Ammon's horn (tissue), 1 donor: ENCODE results near the gene GLUL.
A peak's percentile ranks its signal among the peaks of the same experiment; 100 is the strongest.

ENCODE experiments used
- DNase-seq: peaks from one replicate; pipeline ENCODE4 v3.0.0-alpha.2; 2016; ENCODE audit warnings: low spot score

Gene GLUL

DNA sequence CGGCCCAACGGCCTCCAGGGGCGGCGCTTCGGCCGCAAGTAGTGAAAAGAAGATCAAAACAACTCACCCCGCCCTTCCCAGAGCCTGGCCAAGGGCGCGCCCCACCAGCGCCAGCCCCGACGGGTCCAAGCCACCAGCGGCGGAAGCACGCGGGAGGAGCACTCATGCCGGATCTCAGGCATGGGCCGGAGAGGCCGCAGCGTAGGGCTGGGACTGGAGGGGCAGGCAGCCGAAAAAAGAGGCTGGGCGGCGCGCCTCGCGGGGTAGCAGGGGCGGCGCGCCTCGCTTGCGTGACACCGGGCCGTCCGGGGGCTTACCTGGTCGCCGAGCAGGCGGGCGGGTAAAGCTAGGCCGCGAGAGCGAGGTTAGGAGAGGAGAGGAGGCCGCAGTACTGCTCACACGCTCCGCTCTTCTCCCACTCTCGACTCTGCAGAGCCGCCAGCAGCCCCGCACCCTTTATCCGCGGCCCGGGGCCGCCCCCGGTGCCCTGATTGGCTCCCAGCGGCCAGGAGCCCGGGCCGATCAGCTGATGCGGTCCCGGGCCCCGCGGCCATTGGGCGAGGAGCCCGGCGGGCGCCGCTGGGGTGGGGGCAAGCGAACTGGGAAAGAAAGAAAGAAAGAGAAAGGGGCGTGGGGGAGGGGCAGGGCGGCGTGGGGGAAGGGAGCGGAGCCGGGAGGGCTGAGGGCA is at the start of gene GLUL:
Gene GLUL (minus strand): TSS at position 429 of the 688 bp plus-strand sequence. CDS start 3,053 bp downstream, outside the sequence.
- DNase-seq, result peak; percentile 94

DNA sequence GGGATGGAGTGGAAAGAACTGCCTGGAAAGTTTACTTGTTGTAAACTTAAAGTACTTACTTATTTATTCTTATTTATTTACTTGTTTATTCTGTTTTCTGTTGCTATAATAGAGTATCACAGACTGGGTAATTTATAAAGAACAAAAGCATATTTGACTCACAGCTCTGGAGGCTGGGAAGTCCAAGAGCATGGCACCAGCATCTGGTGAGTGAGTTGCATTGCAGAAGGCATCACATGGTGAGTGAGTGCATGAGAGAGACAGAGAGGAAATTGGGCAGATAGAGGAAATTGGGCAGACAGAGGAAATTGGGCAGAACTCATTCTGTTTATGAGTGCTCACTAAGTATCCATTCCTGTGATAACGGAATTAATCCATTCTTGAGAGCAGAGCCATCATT is 46.7 kb upstream of the GLUL start:
- no peak for DNase-seq

DNA sequence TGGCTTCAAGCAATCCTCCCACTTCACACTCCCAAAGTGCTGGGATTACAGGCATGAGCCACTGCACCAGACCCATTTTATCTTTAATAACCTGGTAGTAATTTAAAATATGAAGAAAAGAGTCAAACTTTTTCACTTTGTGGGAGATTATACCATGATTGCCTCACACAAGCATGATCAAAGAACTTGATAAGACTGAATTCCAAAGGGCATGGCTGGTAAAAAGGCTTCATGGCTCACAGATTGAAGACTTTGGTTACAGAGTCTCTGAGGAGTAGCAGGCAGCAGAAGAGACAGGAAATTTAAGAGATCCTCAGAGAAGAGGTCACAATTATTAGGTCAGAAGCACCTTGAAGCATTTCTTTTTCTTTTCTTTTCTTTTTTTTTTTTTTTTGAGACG is 42.0 kb upstream of the GLUL start:
- no peak for DNase-seq

DNA sequence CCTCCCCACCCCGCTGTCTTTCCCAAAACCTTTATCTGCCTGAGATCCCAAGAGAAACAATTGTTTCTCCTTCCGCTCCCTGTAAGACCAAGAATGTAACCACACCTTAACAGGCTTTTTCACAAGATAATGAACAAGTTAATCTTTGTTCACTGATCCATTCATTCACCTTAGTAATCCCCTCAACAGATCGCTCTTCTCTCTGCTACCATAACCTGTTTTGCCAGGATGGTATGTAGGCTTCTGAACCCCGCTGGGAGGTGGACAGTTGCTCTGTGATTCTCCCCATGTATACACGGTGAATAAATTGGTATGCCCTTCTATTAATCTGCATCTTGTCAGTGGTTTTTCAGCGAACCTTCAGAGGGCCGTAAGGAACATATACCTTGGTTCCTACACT is 39.7 kb upstream of the GLUL start:
- no peak for DNase-seq

DNA sequence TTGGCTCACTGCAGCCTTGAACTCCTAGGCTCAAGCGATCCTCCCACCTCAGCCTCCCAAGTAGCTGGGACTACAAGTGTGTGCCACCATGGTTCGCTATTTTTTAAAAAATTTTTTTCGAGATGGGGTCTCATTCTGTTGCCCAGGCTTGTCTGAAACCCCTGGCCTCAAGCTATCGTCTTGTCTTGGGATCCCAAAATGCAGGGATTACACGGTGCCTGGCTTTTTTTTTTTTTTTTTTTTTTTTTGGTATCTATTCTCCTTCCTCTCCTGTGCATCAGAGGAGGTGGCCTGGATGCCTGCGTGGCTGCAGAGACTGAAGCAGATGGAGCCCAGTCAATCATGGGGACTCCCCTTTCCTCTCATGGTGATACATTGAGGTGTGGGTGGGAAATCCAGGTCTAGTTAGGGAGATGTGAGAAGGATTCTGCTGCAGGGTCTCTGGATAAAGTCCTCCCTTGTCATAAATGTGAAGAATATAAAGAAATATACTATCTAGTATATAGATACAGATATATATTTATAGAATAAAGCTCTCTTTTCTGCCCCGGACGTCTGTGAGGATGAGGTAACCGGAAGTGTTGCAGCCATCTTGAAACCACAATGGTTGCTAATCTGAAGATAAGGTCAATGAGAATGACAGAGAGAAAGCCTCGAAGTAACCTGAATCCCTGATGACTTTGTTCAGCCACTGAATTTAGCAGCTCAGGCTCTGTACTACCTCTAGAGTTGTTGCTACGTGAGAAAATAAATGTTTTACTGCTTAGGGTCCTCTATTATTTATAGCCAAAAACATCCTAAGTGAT is 38.9 kb upstream of the GLUL start:
- DNase-seq, result no peak

DNA sequence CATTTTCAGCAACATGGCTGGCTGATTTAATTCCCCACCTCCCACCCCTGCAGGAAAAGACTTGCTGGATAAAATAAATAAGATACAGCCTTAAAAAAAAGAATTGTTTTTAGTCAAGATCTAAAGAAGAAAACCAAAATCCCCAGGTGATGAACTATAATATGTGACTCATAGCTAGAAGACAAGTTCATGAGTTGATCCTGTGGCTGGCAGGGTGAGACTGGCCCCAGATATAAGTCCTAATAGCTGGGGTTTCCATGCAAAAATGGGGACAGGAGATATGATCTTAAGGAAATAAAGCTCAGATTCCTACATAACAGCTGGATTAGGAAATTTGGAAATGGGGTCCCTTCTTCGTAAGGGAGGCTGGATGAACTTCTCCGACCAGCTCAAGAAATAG is 36.5 kb upstream of the GLUL start:
- no peak for DNase-seq

DNA sequence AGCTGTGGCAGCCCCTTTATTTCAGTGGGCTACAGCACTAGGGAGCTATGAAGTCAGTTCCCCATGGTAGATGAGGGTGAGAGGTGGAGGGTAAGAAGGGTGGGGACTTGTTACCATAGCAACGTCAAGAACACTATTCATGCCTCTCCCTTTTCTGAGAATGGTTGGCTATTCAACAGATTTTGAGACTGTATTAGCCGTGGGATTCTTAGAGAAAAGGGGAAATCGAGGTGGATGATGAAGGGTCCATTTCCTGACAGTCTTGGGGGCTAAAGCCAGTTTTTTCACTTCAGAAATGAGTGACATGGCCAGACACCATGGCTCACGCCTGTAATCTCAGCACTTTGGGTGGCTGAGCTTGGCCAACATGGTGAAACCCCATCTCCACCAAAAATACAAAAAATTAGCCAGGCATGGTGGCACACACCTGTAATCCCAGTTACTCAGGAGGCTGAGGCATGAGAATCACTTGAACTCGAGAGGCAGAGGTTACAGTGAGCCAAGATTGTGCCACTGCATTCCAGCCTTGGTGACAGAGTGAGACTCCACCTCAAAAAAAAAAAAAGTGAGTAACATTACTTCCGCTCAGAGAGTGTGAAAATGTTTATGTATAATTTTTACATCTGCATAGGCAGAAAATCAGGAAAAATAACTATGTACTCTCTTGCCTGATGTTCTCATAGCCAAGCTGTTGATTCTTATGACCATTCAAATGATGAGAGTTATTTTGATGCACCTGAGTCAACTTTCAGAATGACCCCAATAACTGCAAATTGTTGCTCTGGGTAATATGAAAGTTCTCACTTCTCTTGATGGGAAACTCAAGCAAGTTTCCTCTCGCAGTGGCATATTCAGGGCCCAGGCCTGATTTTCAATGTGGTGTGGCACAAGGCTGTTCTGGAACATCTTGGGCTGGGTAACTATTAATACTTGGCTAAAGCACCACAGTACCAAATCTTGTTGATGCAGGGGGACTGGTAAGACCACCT is 35.1 kb upstream of the GLUL start:
- DNase-seq, result no peak

DNA sequence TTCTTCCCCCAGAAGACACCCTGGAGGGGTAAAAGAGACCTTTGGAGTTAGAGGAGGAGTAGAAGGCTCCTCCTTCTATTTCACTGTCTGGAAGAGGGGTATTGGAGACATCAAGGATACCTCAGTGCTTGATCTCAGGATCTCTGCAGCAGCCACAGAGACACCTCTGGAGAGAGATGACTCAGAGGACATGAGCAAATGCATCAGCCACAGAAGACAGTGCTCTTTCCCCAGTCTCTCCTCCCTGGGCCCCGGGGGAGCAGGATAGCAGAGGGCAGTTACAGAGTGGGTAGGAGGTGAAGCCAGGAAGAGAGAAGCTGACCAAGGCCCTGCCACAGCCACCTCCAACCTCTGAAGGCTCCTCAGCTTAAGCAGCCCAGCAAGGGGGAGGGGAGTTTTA is 24.2 kb upstream of the GLUL start:
- no peak for DNase-seq

DNA sequence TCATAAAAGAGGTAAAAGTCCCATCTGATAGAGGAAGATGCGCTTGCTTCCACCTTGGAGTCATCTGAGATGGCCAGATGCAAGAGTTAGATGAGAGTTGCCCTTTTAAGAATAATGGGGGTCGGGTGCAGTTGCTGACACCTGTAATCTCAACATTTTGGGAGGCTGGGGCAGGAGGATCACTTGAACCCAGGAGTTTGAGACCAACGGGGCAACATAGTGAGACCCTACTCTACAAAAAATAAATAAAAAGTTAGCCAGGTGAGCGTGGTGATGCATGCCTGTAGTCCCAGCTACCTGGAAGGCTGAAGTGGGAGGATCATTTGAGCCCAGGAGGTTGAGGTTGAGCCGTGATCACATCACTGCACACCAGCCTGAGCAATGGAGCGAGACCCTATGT is 22.4 kb upstream of the GLUL start:
- no peak for DNase-seq

DNA sequence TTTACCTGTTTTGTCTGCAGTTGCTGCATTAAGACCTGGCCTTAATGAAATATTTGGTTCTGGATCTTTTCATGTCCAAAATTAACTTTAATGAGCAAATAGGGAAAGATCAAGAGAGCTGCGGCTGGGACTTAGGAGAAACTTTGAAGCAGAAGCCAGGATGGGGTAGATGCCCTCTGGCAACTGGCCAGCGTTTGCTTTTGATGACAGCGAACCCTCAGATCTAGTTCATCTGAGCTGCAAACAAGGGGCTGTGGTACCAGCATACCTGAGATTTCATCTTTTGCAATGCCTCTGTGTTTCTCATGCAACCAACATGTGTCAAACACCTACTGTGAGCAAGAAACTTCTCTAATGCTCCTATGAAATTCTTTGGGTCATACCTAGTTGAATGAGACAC is 21.9 kb upstream of the GLUL start:
- DNase-seq, result no peak

DNA sequence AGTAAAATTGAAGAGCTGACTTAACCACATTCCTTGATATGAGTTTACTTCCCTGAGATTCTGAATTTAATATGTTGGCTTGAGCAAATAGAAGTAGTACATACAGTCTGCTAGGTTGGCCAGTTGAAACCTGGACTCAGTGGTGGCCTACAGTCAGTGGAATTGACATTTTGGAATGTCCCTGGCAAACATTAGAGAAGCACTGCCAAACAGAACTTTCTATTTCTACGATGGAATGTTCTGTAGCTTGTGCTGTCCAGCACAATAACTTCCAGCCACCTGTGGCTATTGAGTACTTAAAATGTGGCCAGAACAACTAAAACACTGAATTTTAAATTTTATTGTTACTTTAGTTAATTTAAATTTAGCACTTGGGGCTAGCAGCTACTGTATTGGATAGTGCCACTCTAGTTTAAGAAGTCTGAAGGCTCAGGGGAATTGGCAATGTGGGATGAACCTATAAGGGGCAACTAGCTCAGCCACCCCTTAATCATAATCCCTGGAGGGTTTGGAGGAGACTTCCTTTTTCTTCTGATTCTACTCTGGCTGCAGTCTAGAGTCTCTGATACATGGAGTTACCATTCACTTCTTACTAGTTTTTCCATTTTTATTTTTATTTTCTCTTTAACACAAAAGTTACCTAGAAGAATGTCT is 19.2 kb upstream of the GLUL start:
- no peak for DNase-seq

DNA sequence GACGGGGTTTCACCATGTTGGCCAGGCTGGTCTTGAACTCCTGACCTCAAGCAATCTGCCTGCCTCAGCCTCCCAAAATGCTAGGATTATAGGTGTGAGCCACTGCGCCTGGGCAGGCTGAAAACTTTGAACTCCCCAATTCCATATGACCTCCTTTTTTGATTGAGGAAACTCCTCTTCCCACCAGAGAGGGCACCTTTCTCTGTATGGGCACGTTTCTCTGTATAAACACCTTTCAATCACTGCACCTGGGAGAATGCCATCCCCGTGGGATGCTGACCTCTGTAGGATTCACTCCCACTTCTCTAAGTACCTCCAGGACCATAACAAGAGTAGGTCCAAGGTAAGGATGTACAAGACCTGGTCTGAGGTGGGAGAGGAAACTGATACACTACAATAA is 18.5 kb upstream of the GLUL start:
- DNase-seq, result no peak

DNA sequence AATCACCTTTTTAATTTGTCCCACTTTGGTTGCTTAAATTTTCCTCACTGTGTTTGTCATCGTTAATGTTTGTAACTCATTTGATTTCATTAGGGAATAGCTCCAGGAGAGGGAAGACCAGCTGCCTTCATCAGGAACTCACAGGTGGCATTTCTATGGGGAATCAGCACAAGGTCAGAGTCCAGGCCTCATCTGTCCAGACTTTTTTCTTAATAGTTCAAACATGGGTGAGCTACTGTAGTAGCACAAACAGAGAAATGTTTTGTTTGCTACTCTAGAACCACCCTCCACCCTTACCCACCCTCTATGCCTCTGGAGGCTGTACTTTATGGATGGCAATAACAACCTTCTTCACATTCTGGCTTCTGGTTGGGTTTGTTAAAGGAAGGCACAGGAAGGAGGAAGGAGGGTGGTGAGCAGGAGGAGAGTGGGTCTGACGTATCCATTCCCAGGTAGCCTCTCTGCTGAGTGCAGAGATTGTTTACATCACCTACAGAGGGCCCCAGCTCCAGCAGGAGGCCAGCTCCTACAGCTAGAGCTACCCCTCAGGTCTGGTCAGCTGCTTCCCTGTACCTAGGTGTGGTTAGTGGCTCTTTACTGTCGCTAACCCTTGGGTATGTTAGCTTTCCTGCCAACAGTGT is 17.0 kb upstream of the GLUL start:
- no peak for DNase-seq

DNA sequence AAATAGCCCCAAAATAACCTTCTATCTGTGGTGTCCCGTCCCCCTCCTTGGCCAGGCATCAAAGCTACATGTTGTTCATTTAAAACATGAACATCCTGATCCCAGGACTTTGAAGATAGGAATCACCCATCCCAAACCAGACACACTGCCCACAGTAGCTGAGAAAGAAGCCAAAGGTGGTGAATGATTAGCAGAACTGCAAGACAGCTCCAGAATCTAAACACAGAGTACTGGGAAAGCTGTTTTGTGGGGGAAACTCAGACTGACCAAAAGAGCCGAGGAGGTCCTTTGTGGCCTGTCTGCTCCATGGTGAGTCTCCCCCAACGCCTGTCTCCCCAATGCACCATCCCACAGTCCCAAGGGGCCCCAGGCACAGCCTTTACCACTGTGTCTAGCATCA is 16.1 kb upstream of the GLUL start:
- DNase-seq, result no peak

DNA sequence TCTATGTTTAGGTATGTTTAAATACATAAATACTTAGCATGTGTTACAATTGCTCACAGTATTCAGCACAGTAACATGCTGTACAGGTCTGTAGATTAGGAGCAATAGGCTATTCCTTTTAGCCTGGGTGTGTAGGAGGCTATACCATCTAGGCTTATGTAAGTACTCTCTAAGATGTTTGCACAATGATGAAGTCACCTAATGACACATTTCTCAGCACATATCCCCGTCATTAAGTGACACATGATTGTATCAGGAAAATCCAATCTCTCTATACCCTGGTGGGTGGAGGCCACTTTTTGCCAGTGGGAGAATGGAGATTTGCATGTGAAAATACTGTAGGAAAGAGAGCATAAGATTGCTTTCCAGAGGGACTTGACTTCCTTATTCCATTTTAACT is 14.4 kb upstream of the GLUL start:
- no peak for DNase-seq

DNA sequence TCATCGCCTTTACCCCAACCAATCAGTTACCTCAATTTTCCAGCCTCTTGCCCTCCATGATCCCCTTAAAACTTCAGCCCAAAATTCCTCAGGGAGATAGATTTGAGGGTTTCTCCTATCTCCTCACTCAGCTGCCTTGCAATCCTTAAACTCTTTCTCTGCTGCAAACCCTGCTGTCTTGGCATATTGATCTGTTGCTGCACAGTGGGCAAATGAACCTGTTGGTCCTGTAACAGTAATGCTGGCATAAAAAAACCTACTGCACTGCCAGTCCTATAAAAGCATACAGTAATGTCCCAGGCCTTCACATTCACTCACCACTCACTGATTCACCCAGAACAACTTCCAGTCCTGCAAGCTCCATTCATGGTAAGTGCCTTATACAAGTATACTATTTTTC is 14.0 kb upstream of the GLUL start:
- DNase-seq, result no peak

DNA sequence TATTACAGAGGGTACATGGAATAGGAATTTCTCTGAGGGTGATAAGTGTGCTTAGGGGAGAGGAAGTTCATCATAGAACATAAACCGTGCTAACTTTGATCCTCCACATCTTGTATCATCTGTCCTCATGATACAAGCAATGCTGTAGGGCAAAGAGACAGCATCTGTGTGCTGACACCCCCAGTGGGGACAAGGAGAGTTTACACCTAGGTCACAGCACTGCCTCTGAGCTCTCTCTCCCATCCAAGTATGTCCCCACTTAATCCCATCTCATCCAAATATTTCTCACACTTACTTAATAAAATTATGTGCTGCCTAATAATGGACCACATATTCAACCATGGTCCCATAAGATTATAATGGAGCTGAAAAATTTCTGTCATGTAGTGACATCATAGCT is 13.2 kb upstream of the GLUL start:
- DNase-seq, result no peak

DNA sequence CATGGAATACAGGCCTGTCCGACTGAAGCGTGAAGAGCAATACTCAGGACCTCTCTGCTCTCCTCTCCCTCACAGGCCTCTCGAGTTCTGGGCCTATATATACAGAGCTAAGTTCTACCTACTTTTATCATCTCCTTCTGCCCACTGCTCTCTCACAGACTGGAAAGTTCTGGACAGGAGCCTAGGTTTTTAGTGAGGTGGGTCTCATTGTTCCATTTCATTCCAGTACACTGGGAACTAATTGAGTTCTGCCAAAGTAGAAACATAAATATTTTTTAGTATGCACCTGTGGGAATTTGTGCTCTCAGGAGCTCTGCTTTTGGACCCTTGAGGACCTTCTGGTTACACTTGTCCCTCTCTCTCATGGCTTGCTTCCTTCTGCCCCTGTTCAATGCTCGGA is 9.0 kb upstream of the GLUL start, which contains the start of gene TEDDM1:
Gene TEDDM1 (minus strand): TSS at position 101 of the 400 bp plus-strand sequence. CDS start 182 bp downstream, outside the sequence.
- DNase-seq, result no peak

DNA sequence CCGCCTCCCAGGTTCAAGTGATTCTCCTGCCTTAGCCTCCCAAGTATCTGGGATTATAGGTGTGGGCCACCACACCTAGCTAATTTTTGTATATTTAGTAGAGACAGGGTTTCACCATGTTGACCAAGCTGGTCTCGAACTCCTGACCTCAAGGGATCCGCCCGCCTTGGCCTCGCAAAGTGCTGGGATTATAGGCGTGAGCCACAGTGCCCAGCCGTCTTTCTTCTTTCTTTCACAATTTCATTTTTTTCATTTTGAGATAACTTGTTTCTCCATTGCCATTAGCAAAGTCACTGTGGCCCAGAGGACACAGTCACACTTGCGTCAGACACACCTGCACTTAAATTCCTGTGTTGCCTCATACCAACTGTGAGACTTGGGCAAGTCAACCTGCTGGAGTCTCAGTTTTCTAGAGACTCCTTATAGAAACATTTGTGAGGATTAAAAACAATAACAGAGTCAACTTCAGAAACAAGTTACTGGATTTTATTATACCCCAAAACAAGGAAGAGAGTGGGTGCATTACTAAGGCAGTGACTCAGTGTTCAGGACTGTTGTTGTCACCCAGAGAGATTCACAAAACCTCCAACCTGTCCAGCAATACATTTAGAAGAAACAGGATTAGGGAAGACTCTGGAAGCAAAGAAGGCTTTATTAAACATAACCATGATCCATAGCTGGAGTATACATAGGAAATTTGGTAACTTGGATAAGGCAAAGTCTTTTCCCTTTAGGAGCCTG is 6.2 kb upstream of the GLUL start:
- DNase-seq, result no peak

DNA sequence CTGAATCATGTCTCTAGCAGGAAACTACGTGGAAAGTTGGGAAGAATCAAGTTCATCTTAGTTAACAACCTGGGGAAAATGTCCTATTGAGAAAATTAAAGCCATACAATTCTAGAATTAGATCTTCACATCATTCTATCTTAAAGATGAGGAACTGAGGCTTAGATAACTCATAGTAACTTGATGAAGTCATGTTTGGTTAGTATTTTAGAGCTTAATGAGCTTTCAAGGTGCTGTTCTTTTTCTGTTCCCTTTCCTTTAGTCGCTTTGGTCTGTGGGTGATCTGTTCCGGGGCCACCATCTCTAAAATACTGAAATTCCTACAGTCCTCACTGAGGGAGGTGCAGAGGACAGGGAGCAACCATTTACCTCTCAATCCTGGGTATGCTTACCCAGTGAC is 4.3 kb upstream of the GLUL start:
- no peak for DNase-seq
